ENCODE data around the gene CTNS. TPM values are rescaled to one million over a fixed set of nuclear protein-coding genes. Genes with fewer than 3 reads are reported as not detected.

Gene CTNS
- total and polyA plus RNA-seq, 8 donors: 4.0 to 74.5 (median 11.9) TPM

DNA sequence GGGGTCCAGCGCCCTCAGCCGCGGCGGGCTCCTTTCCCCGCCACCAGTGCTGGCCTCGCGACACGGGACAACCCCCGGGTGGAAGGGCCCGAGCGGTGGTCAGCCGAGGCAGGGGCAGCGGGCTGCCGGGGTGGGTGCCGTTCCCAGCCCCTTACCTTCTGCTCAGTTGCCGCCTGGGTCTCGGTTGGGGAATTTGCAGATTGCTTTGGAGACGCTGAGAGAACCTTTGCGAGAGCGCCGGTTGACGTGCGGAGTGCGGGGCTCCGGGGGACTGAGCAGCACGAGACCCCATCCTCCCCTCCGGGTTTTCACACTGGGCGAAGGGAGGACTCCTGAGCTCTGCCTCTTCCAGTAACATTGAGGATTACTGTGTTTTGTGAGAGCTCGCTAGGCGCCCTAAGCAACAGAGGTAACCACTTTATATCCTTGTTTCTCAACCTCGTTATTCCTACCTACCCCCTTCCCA is 381 bp downstream of the CTNS start:
- H3K4me1 ChIP-seq: peaks cover 15 to 67% (median 55%) of the 10 kb centered on the region in 4 donors
- intact Hi-C loops (cut with DNase I; ENCODE audit: low total_unique reads): no loop called here
- H3K4me3 ChIP-seq: peak overlapping the region; percentile 88 to 98 (median 95)
- no peaks in the 10 kb centered on the region for H3K27me3 ChIP-seq
- no peaks in the 10 kb centered on the region for H3K9me3 ChIP-seq
- H3K27ac ChIP-seq: peak overlapping the region; percentile 92 to 98 (median 96)
- H3K36me3 ChIP-seq: peaks cover 0 to 27% (median 7%) of the 10 kb centered on the region in 4 donors
- TF ChIP-seq POLR2AphosphoS5 (IDR thresholded peaks at IDR 0.05) (no peak), EP300 (IDR thresholded peaks at IDR 0.05) (no peak), POLR2A (IDR thresholded peaks at IDR 0.05) (no peak)
- TF ChIP-seq, protein P1, sequence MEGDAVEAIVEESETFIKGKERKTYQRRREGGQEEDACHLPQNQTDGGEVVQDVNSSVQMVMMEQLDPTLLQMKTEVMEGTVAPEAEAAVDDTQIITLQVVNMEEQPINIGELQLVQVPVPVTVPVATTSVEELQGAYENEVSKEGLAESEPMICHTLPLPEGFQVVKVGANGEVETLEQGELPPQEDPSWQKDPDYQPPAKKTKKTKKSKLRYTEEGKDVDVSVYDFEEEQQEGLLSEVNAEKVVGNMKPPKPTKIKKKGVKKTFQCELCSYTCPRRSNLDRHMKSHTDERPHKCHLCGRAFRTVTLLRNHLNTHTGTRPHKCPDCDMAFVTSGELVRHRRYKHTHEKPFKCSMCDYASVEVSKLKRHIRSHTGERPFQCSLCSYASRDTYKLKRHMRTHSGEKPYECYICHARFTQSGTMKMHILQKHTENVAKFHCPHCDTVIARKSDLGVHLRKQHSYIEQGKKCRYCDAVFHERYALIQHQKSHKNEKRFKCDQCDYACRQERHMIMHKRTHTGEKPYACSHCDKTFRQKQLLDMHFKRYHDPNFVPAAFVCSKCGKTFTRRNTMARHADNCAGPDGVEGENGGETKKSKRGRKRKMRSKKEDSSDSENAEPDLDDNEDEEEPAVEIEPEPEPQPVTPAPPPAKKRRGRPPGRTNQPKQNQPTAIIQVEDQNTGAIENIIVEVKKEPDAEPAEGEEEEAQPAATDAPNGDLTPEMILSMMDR (IDR thresholded peaks at IDR 0.05): no peak
- WGBS, 5 donors: 1 to 4% (median 2%) methylated on average over 13 to 31 of the region's 31 CpGs
- DNase-seq: no peak

DNA sequence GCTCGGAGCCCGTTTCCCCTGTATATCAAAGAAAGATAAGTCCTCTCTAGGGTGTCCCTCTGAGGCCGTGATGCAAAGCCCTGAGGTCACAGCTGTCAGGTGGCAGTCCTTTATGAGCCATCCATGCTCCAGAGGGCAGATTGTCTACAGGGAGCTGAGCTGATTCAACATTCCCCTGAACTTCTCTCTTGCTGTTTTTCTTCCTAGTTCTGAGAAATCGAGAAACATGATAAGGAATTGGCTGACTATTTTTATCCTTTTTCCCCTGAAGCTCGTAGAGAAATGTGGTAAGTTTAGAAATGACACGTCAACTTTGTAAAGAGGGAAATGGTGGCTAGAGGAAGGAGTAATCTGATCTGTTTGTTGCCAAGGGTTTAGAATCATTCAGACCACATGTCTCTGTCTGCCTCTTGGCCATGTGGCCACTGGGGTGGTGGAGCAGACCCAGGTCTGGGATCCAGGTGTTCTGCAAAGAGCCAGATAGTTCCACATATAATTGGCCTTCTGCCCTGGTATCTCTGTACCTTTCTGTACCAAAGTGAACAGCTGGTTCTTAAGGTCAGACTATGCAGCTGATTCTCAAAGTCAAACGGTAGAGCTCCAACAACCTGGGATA is 3.5 kb downstream of the CTNS start:
- TF ChIP-seq EP300 (IDR thresholded peaks at IDR 0.05) (no peak), POLR2AphosphoS5 (IDR thresholded peaks at IDR 0.05) (peak in 1 of 3 donors; percentile 27), POLR2A (IDR thresholded peaks at IDR 0.05) (no peak)
- TF ChIP-seq, protein P1 (IDR thresholded peaks at IDR 0.05): no peak
- no peaks in the 10 kb centered on the region for H3K9me3 ChIP-seq
- WGBS, 5 donors: 27 to 46% (median 35%) methylated on average over 7 of the region's 7 CpGs
- peaks cover 10 to 54% (median 42%) of the 10 kb centered on the region in 4 donors for H3K4me1 ChIP-seq
- no peak overlapping the region for H3K4me3 ChIP-seq
- intact Hi-C loops (cut with DNase I; ENCODE audit: low total_unique reads): no loop called here
- H3K27me3 ChIP-seq: no peaks in the 10 kb centered on the region
- peaks cover 0 to 50% (median 29%) of the 10 kb centered on the region in 4 donors for H3K36me3 ChIP-seq
- peak overlapping the region; percentile 43 to 72 (median 61) for H3K27ac ChIP-seq
- peak in 1 of 2 donors; percentile 43 for DNase-seq

DNA sequence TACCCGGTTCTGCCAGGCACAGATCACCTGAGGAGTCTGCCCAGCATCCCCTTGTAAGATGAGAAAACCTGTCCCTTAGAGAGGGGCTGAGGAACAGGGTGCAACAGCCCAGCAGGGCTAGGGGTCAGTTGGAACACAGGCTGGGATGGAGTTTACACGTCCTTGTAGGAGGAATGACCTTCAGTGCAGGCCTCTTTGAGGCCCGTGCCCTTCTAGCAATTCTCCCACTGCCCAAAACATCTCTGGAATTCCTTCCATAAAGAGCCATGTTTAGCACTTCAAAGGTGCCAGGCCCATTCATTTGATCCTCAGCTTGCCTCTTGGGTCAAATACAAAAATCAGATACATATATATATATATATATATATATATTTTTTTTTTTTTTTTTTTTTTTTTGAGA is 4.5 kb downstream of the CTNS start:
- H3K36me3 ChIP-seq: peaks cover 0 to 54% (median 32%) of the 10 kb centered on the region in 4 donors
- 56 to 82% (median 67%) methylated on average over 3 of the region's 3 CpGs for WGBS, 5 donors
- no peak overlapping the region for H3K4me3 ChIP-seq
- peak overlapping the region; percentile 22 to 72 (median 62) for H3K27ac ChIP-seq
- no peak for TF ChIP-seq EP300 (IDR thresholded peaks at IDR 0.05)
- no peaks in the 10 kb centered on the region for H3K27me3 ChIP-seq
- intact Hi-C loops (cut with DNase I; ENCODE audit: low total_unique reads): no loop called here
- H3K9me3 ChIP-seq: no peaks in the 10 kb centered on the region
- no peak for DNase-seq
- H3K4me1 ChIP-seq: peaks cover 4 to 48% (median 34%) of the 10 kb centered on the region in 4 donors

DNA sequence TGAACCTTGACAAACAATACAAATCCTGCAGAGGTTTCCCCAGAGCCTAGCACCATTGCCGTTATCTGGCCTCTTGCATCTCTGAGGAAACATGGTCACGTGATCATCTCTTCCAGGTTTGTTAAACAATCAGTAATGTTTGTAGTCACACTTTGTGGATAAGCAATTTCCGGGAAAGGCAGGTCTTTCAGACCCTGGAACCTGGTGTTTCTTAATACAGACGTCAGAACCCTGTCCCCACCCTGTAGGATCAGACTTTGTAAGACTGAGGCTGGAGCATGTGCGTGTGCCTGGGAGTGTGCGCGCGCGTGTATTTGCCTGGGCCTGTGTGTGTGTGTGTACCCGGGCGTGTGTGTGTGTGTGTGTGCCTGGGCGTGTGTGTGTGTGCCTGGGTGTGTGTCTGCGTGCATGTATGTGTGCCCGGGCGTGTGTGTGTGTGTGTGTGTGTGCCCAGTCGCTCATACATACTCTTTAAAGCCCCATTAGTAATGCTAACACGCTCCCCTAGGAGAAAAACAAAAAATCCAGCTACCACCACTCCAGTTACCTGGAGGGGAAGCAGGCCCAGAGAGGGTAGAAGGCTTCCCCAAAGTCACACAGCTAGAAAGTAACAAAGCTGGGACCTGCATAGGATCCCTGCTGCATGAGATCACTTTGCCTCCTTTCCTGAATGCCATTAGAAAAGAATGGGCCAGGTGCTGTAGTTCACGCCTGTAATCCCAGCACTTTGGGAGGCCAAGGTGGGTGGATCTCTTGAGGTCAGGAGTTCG is 5.3 kb downstream of the CTNS start:
- Histone ChIP-seq H3K4me1 (peaks cover 4 to 46% (median 31%) of the 10 kb centered on the region in 4 donors), H3K27ac (peak overlapping the region; percentile 29 to 72 (median 62)), H3K27me3 (no peaks in the 10 kb centered on the region), H3K36me3 (peaks cover 0 to 59% (median 36%) of the 10 kb centered on the region in 4 donors), H3K9me3 (no peaks in the 10 kb centered on the region), H3K4me3 (no peak overlapping the region)
- WGBS, 5 donors: 39 to 73% (median 49%) methylated on average over 19 of the region's 19 CpGs
- peak; percentile 42 to 78 for DNase-seq
- TF ChIP-seq POLR2A (IDR thresholded peaks at IDR 0.05) (no peak), POLR2AphosphoS5 (IDR thresholded peaks at IDR 0.05) (peak in 1 of 3 donors; percentile 79)
- intact Hi-C loops (cut with DNase I; ENCODE audit: low total_unique reads): no loop called here

DNA sequence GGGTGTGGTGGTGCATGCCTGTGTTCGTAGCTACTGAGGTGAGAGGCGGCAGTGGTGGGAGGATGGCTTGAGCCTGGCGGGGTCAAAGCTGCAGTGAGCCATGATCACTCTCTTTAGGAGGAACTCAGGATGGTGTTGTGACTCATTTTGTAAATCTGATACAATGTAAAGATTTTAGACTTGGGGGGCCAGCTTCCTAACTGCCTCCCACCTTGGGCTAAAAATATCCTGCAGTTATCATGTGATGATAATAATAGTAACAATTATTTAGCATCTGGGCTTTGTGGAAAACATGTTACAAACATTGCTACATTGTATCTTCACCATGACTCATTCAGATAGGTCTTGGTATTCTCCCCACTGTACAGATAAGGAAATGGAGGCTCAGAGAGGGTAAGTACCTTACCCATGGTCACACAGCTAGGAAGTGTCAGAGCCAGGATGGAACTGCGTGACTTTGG is 7.4 kb downstream of the CTNS start:
- H3K27ac ChIP-seq: no peak overlapping the region
- H3K4me1 ChIP-seq: peaks cover 4 to 34% (median 20%) of the 10 kb centered on the region in 4 donors
- H3K36me3 ChIP-seq: peaks cover 2 to 75% (median 56%) of the 10 kb centered on the region in 4 donors
- DNase-seq: no peak
- H3K4me3 ChIP-seq: no peak overlapping the region
- TF ChIP-seq, protein P1 (IDR thresholded peaks at IDR 0.05): no peak
- no peak for TF ChIP-seq POLR2AphosphoS5 (IDR thresholded peaks at IDR 0.05)
- TF ChIP-seq POLR2A (IDR thresholded peaks at IDR 0.05): no peak
- TF ChIP-seq EP300 (IDR thresholded peaks at IDR 0.05): no peak
- intact Hi-C loops (cut with DNase I; ENCODE audit: low total_unique reads): no loop called here
- WGBS, 5 donors: 85 to 95% (median 92%) methylated on average over 4 of the region's 4 CpGs
- H3K27me3 ChIP-seq: no peaks in the 10 kb centered on the region
- H3K9me3 ChIP-seq: no peaks in the 10 kb centered on the region

Measured in stomach (tissue), 9 donors.